ENCODE measurements around the gene CES2.
"Not testable (repeated sequence)": the region's sequence is repeated elsewhere in the genome, so short reads cannot be mapped to it uniquely, and the experiment has no call there.

The CES2 gene

DNA sequence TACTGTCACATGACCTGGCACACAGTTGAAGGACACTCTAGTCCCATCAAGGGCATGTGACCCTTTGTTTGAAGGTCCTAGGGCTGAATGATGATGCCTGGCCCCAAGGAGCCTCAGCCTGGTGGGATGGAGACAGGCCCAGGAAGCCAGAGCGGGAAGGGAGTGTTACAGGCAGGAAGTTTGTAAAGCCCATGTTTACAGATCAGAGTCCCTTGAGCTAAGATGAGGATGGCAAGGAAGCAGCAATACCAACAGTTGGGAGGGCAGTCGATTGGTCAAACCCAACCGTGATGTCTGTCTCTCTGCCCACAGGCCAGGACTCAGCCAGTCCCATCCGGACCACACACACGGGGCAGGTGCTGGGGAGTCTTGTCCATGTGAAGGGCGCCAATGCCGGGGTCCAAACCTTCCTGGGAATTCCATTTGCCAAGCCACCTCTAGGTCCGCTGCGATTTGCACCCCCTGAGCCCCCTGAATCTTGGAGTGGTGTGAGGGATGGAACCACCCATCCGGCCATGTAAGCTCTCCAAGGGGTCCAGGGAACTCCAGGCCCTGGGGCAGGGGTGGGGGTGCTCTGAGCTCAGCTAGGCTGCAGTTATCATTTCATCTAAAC lies 2.5 kb downstream of the CES2 start:
- DNase-seq, result no peak

DNA sequence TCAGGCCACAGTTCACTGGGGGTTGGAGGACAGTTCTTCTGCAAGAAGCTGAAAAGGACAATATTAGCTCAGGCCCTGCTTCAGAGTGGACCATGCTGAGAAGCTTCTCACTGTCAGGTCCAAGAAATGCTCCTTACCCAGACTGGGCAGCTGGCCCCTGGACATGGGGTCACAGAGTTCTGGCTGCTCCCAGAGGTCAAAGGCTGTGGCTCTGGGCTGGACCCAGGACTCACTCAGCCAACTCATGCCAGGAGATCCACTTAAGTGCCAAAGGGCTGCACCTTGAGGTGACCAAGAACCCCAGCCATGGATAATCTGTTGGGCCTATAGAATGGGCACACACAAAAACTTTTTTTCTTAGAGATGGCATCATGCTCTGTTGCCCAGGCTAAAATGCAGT lies 4.0 kb downstream of the CES2 start:
- no peak for DNase-seq

DNA sequence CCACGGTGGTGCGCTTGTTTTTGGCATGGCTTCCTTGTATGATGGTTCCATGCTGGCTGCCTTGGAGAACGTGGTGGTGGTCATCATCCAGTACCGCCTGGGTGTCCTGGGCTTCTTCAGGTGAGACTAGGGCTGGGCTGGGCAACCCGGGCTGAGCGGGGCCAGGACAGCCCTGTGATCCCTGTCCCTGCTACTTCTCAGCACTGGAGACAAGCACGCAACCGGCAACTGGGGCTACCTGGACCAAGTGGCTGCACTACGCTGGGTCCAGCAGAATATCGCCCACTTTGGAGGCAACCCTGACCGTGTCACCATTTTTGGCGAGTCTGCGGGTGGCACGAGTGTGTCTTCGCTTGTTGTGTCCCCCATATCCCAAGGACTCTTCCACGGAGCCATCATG lies 4.9 kb downstream of the CES2 start:
- DNase-seq, result no peak

DNA sequence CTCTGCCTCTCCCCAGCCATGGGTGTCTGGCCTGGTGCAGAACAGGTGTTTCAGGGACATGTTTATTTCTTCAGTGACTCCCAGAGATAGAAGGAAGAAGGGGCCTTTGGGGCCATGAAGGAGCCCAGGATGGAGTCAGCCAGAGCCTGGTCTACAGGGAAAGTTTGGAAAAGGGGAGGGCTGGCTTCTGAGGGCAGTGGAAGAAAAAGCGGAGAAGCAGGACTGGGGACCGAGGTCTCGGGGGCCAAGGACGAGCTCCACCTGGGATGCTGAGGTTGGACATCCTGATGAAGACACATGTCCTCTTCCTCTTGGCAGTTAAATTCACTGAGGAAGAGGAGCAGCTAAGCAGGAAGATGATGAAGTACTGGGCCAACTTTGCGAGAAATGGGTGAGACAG lies 7.7 kb downstream of the CES2 start:
- DNase-seq, result no peak

DNA sequence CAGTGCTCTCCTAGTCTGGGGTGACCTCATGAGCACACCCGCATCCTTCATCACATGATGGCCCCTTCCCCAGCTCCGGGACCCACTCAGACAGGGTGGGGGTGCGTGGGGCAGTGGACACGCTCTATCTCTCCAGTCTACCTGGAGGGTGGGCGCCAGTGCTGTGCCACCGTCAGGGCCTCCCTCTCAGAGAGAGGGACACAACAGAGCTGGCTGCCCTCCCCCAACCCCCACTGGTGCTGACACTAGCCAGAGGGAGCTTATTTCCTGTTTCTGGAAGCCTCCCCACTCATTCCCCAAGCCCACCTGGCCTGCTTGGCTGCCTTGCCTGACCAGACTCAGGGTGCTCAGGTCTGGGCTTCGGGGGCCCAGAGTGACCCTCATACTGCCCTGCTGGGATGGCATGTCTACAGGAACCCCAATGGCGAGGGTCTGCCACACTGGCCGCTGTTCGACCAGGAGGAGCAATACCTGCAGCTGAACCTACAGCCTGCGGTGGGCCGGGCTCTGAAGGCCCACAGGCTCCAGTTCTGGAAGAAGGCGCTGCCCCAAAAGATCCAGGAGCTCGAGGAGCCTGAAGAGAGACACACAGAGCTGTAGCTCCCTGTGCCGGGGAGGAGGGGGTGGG lies 8.2 kb downstream of the CES2 start:
- DNase-seq, result no peak

DNA sequence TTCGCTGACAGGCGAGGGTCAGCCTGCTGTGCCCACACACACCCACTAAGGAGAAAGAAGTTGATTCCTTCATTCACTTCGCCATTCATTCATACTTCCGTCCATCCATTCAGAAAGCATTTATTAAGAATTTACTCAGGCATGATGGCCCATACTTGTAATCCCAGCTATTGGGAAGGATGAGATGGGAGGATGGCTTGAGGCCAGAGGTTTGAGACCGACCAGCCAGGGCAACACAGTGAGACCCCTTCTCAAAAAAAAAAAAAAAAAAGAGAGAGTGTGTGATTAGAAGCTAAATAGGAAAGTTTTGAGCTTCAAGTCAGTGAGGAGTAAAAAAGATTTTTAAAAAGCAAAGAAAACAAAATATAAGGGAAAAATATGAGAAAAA lies 8.7 kb downstream of the CES2 start:
- DNase-seq, result no peak

DNA sequence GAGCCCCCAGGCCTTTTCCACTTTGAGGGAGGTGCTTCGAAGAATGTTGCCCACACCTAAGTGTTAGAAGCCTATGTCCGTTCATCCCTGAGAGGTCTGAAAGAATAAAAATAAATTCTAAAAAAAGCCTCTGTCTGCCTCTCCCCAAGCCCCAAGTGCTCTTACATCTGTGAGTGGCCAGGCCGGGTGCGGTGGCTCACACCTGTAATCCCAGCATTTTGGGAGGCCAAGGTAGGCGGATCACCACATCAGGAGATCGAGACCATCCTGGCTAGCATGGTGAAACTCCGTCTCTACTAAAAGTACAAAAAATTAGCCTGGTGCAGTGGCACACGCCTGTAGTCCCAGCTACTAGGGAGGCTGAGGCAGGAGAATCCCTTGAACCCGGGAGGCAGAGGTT lies 9.7 kb downstream of the CES2 start:
- DNase-seq, result not testable (repeated sequence)

DNA sequence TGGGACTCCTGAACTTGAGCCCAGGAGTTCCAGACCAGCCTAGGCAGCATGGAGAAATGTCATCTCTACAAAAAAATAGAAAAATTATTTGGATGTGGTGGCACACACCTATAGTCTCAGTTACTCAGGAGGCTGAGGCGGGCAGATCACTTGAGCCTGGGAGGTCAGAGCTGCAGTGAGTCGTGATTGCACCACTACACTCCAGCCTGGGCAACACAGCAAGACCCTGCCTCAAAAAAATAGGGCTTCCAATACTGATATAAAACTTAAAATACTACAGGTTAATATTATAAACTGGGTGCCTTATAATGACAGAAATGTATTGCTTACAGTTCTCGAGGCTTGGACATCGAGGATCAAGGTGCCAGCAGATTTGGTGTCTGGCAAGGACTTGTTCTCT lies 10.6 kb downstream of the CES2 start:
- no peak for DNase-seq

DNA sequence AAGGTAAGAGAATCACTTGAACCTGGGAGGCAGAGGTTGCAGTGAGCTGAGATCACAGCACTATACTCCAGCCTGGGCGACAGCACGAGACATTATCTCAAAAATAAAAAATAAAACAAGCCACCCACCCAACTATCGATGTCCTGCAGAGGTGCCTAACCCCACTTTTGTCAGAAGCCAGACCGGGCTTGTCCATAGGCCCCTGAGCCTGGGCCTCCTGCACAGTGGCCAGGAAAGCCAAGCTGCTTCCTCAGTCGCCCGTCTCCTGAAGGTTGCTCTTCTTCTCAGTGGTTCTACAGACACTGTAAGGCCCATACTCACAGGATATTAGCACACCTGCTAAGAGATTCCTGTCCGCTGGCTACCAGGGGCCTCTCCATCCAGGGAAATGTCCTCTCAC lies 11.2 kb downstream of the CES2 start:
- DNase-seq, result no peak

DNA sequence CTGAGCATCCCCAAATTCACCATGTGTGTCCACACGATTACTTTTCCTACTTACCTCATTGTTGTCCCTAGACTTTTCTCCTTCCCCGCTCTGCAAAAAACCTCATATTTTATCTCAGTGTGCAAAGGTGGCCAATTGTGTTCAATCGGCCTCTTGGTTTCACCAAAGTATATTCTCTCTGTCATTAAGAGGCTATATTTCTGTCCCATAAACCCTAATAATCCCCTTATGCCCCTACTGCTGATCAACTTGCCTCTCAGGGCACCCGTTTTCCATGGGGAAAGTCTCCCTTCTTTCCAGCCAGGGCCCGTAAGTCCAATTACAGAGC lies 11.6 kb downstream of the CES2 start:
- DNase-seq, result no peak

DNA sequence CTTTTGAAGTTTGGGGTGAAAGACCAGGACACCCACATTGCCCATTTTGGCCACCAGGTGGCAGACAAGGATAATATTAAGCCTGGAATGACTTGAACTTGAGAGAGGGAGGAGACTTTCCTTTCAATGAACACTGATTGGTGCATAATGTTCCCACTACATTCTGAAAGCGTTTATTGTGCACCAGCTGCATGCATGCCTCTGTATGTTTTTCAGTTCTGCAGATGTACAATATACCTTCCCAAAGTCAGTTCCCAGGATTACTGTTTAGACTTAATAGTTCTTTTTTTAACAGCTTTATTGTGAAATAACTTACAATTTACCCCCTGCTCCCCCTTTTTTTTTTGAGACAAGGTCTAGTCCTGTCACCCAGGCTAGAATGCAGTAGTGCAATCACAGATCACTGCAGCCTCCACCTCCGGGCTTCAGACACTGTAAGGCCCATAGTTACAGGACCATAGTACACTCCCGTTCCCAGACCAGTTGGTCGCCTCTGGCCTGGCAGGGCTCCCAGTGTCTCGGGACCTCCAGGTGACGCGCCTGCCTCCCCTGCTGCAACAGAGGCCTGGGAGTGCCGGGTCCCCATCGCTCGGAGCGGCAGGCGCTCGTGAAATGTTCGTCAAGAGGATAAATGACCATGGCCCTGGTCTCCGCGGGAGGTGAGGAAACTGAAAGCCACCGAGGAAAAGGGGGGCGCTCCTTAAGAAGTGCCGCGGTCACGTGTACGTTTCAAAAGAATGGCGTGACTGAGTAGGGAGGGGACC lies 12.2 kb downstream of the CES2 start:
- DNase-seq, result peak; percentile 79 to 80

DNA sequence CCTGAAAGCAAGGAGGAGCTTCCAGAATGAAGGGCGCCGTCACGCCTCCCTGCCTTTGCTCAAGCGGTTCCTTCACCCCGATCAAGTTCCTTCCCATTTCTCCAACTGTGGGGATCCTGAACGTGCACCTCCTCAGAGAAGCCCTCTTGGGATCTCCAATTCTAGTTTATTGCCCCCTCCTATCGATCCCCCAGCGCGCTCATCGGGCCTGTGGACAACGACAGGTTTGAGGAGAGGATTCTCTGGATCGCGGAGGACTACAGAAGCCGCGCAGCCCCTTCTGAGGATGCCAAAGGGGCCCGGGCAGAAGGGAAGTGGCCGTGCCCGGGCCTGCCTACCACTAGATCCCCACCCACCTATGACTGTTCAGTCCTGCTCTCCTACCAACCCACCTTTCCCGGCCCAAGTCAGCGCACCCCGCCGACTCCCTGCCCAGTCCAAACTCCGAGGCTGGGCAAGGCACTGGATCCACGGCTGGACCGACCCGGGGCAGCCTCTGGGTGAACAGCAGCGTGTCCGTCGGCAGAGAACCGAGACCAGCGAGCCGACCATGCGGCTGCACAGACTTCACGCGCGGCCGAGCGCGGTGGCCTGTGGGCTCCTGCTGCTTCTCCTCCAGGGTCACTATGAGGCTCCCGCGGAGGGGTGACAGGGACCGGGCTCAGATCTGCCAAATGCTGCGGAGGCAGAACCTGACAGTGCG lies 13.0 kb downstream of the CES2 start:
- DNase-seq, result no peak

DNA sequence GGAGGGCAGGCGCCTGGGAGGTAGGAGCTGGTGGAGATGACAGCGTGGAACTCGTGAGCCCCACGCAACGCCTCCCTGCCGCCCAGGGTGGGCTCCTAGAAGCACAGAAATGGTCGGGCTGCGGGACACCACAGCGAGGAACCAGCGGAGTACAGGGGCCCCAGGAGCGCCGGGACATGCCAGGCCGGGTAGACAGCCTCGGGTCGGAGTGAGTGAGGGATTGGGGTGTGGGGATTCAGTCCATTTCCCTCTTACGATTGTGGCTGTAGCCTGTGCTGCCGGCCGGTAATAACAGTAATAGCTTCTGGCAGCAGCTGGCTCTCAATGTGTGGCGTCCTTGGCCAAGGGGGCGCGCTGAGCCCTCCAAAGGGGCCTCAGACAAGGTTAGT lies 13.5 kb downstream of the CES2 start:
- DNase-seq, result no peak

DNA sequence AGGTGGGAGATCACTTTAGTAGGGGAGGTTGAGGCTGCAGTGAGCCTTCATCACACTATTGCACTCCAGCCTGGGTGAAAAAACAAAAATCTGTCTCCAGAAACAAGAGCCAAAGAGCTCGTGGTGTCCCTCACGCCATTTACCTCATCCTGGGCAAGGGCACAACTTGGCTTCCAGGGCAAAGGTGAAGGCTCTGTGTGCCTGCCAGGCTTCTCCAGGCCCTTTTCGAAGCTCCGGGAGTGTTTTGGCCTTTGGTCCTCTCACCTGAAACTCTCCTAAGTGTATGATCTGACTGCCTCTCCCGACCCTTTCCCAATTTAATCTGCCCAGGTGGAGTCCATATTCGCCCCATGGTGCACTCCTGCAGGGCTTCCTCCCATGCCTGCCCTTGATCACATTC lies 14.2 kb downstream of the CES2 start:
- no peak for DNase-seq

DNA sequence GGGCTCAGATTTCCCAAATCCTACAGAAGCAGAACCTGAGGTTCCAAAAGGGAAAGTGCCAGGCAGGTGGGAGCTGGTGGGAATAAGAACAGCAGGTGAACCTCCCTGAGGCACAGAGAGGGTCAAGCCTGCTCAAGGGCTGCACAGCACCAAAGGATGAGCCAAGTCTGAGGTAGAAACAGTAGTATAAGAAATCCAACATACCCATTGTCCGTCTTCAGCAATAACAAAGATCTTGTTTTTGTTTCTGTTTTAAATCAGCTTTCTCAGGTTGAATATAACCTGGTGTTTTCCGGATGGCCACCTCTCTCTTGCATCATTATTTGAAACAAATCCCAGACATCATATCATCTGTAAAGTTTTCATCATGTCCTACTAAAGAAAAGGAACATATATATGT lies 15.1 kb downstream of the CES2 start:
- DNase-seq, result no peak

DNA sequence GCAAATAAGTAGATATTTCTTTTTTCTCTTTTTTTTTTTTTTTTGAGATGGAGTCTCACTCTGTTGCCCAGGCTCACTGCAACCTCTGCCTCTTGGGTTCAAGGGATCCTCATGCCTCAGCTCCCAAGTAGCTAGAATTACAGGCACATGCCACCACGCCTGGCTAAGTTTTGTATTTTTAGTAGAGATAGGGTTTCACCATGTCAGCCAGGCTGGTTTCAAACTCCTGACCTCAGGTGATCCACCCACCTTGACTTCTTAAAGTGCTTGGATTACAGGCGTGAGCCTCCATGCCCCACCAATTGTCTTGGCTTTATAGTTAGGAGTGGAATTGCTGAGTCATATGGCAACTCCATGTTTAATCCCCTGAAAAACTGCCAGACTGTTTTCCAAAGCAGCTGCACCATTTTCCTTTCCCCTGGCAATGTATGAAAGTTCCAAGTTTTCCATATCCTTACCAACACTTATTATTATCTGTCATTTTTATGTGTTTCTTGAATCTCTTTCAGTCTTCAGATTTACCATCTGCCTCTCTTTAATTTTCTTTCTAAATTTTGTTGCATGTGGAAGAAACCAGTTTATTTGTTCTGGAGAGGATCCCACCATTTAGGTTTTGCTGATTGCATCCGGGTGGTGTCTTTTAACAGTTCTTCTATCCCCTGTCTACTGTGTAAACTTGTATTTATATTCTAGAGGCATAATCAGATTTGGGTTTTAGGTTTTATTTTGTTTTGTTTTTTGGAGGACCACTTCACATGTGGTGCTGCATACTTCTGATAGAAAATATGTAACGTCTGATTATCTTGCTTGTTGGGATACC lies 15.9 kb downstream of the CES2 start:
- no peak for DNase-seq

DNA sequence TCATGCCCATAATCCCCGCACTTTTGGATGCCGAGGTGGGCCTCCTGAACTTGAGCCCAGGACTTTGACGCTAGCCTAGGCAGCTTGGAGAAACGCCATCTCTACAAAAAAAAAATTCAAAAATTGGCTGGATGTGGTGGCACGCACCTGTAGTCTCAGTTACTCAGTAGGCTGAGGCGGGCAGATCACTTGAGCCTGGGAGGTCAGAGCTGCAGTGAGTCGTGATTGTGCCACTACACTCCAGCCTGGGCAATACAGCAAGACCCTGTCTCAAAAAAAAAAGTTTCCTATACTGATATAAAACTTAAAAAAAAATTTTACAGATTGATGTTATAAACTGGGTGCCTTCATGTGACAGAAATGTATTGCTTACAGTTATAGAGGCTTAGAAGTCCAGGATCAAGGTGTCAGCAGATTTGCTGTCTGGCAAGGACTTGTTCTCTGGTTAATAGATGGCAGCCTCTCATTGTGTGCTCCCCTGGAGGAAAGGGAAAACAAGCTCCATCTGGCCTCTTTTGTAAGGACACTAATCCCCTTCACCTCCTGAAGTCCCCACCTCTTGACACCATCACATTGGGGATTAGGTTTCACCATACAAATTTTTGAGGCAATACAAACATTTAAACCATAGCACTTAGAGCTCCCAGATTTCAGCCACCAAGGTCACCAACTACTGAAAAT lies 17.3 kb downstream of the CES2 start:
- DNase-seq, result no peak

DNA sequence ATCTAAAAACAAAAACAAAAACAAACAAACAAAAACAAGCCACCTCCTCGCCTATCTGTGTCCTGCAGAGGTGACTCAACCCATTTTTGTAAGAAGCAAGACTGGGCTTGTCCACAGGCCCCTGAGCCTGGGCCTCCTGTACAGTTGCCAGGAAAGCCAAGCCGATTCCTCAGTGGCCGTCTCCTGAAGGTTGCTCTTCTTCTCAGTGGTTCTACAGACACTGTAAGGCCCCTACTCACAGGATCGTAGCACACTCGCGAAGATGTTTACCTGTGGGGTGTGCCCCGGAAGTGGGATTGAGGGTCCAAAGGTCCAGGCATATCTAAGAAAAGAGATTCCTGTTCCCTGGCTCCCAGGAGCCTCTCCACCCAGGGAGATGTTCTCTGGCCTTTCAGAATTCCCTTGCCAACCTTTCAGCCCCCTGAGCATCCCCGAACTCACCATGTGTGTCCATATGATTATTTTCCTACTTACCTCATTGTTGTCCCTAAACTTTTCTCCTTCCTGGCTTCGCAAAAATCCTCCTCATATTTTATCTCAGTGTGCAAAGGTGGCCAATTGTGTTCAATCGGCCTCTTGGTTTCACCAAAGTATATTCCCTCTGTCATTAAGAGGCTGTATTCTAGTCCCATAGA lies 18.3 kb downstream of the CES2 start:
- DNase-seq, result no peak

DNA sequence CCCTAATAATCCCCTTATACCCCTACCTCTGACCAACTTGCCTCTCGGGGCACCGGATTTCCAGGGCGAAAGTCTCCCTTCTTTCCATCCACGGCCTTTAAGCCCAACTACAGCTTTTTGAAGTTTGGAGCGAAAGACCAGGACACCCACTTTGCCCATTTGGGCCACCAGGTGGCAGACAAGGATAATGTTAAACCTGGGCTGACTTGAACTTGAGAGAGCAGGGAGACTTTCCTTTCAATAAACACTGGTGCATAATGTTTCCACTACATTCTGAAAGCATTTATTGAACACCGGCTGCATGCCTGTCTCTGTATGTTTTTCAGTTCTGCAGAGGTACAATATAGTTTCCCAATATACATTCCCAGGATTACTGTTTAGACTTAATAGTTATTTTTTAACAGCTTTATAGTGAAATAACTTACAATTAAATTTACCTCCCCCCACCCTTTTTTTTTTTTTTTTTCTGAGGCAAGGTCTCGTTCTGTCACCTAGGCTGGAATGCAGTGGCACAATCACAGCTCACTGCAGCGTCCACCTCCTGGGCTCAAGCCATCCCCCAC lies 18.9 kb downstream of the CES2 start:
- DNase-seq, result peak; percentile 50 to 64

DNA sequence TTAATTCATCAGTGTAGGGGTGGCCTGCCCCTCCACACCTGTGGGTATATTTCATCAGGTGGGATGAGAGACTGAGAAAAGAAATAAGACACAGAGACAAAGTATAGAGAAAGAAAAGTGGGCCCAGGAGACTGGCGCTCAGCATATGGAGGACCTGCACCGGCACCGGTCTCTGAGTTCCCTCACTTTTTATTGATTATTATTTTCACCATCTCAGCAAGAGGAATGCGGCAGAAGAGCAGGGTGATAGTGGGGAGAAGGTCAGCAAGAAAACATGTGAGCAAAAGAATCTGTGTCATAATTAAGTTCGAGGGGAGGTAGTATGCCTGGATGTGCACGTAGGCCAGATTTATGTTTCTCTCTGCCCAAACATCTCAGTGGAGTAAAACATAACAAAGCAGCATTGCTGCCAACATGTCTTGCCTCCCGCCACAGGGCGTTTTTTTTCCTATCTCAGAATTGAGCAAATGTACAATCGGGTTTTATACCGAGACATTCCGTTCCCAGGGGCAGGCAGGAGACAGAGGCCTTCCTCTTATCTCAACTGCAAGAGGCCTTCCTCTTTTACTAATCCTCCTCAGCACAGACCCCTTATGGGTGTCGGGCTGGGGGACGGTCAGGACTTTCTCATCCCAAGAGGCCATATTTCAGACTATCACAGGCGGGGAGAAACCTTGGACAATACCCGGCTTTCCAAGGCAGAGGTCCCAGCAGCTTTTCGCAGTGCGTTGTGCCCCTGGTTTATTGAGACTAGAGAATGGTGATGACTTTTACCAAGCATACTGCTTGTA lies 20.2 kb downstream of the CES2 start:
- DNase-seq, result not testable (repeated sequence)

DNA sequence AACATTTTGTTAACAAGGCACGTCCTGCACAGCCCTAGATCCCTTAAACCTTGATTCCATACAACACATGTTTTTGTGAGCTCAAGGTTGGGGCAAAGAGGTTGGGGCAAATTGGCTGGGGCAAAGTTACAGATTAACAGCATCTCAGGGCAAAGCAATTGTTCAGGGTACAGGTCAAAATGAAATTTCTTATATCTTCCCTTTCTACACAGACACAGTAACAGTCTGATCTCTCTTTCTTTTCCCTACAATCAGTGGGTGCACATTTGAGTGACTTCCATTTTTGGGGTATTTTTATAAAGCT lies 20.8 kb downstream of the CES2 start:
- DNase-seq, result not testable (repeated sequence)

All from AML-193 (cell line).